Metanephros (tissue), 2 donors: ENCODE measurements around the gene KEAP1. TPM values are rescaled to one million over a fixed set of nuclear protein-coding genes. Genes with fewer than 3 reads are reported as not detected.

ENCODE experiments used
- small RNA-seq: library from RNA; depleted of rRNA; stranded (forward); fragments of <200 nt; gene quantifications from one replicate; pipeline ENCODE3, GENCODE V24; 2014; ENCODE audit warnings: low replicate concordance
- total RNA-seq: library from RNA; depleted of rRNA; stranded (reverse); fragments of >200 nt; gene quantifications from one replicate; pipeline ENCODE4 v1.2.3, GENCODE V29; 2014

KEAP1 gene
- 56.5 TPM for total RNA-seq

GRCh38 chr19:10503002-10503789 is at the start of gene KEAP1:
TSS of gene KEAP1 (minus strand) at chr19:10503356. CDS start at chr19:10500033, 3,323 bp downstream.

GRCh38 chr19:10543420-10544241 is 40.5 kb upstream of the KEAP1 start, which contains the start of gene ATG4D:
TSS of gene ATG4D (plus strand) at chr19:10543904. CDS start at chr19:10544091, 187 bp downstream.

GRCh38 chr19:10517361-10517759 is 14.2 kb upstream of the KEAP1 start, which contains the start of gene S1PR5:
TSS of gene S1PR5 (minus strand) at chr19:10517447. CDS start at chr19:10515011, 2,436 bp downstream.

Small RNA genes within 50 kb of the gene (small RNA-seq; reads per million reads assigned to genes)
- gene MIR1238 (not detected), gene RNU7-140P (not detected)

Other genes starting within 250 kb of the KEAP1 start
- 53.6 TPM for gene ICAM1, start 232.2 kb downstream of the KEAP1 start, total RNA-seq
- 3.0 TPM for gene ICAM4, start 216.4 kb downstream of the KEAP1 start, total RNA-seq
- 2.2 TPM for gene ICAM5, start 213.4 kb downstream of the KEAP1 start, total RNA-seq
- 6.8 TPM for gene ZGLP1, start 193.5 kb downstream of the KEAP1 start, total RNA-seq
- gene FDX2, start 187.3 kb downstream of the KEAP1 start, total RNA-seq: 20.7 TPM
- gene RAVER1, start 169.8 kb downstream of the KEAP1 start, total RNA-seq: 33.8 TPM
- 17.2 TPM for gene ICAM3, start 163.7 kb downstream of the KEAP1 start, total RNA-seq
- gene TYK2, start 122.8 kb downstream of the KEAP1 start, total RNA-seq: 156 TPM
- gene CDC37, start 99.8 kb downstream of the KEAP1 start, total RNA-seq: 98.3 TPM
- 4.8 TPM for gene PDE4A, start 82.8 kb downstream of the KEAP1 start, total RNA-seq
- 1.7 TPM for gene S1PR5, start 14.1 kb upstream of the KEAP1 start, total RNA-seq
- 24.1 TPM for gene ATG4D, start 40.5 kb upstream of the KEAP1 start, total RNA-seq
- 22.5 TPM for gene KRI1, start 62.7 kb upstream of the KEAP1 start, total RNA-seq
- 24.2 TPM for gene CDKN2D, start 65.6 kb upstream of the KEAP1 start, total RNA-seq
- gene AP1M2, start 84.0 kb upstream of the KEAP1 start, total RNA-seq: 39.8 TPM
- gene SLC44A2, start 122.2 kb upstream of the KEAP1 start, total RNA-seq: 151 TPM
- 187 TPM for gene ILF3, start 151.0 kb upstream of the KEAP1 start, total RNA-seq
- 43.9 TPM for gene QTRT1, start 198.1 kb upstream of the KEAP1 start, total RNA-seq
- 172 TPM for gene DNM2, start 214.7 kb upstream of the KEAP1 start, total RNA-seq